ENCODE data around the gene SYT1.

Gene SYT1

DNA sequence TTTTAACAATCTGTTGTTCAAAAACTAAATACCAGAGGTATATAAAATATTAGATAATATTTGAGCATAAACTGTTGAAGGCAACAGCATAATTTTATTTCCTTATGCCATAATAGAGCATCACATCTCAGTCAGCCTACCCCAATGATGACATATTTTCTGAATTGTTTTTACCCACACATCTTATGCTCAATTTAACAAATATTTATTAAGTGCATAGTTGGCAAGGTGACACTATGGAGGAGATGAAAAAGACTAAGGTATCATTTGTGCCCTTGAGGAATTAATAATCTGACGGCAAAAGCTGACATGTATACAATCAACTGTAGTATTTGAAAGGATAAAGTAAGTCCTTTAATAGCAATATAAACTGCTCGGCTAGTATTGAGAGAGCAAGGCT lies 102.4 kb downstream of the SYT1 start:
- Histone ChIP-seq H4K20me1 (no peaks in the 10 kb centered on the region; a peak in 1 of 22 replicates), H3K36me3 (peaks cover 0 to 12% (median 0%) of the 10 kb centered on the region in 11 experiments; a peak in 4 of 22 replicates), H3K4me1 (no peaks in the 10 kb centered on the region), H3K4me2 (no peak overlapping the region), H3K9me3 (replicated peaks in 1 of 11) (no peaks in the 10 kb centered on the region), H3K9ac (no peak overlapping the region), H3K27me3 (no peaks in the 10 kb centered on the region), H3K27ac (no peak overlapping the region), H3K4me3 (no peak overlapping the region)
- TF ChIP-seq Cebpa-rat (IDR thresholded peaks at IDR 0.05), result no peak

DNA sequence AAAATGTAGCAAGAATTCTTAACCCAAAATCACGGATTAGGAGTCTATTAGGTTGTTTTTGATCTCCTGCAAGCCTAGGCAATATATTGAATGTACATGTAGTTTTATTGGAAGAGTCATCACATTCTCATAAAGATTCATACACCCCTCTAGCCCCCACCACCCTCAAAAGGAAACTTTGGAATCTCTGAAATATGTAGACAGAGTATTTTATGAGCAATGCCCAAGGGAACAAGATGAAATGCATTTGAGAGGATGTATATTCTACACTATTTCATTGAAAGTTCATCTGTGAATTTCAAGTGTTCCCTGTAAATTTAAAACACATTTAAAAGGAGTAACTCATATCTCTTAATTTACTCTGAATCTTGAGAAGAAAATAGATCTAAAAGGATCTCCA lies 103.7 kb downstream of the SYT1 start:
- Histone ChIP-seq H3K27ac (no peak overlapping the region), H3K4me3 (no peak overlapping the region), H3K9me3 (replicated peaks in 1 of 11) (no peaks in the 10 kb centered on the region), H3K4me1 (no peaks in the 10 kb centered on the region), H3K36me3 (peaks cover 0 to 6% (median 0%) of the 10 kb centered on the region in 11 experiments; a peak in 6 of 22 replicates), H3K27me3 (no peaks in the 10 kb centered on the region), H3K4me2 (no peak overlapping the region), H4K20me1 (no peaks in the 10 kb centered on the region; a peak in 1 of 22 replicates), H3K9ac (no peak overlapping the region)
- TF ChIP-seq Cebpa-rat (IDR thresholded peaks at IDR 0.05), result no peak

GRCh38 chr12:78970041-78970440 lies 105.5 kb downstream of the SYT1 start:
- Histone ChIP-seq H3K4me1 (no peaks in the 10 kb centered on the region), H3K4me3 (no peak overlapping the region), H3K27ac (no peak overlapping the region), H3K27me3 (no peaks in the 10 kb centered on the region), H3K4me2 (no peak overlapping the region), H4K20me1 (no peaks in the 10 kb centered on the region), H3K9ac (no peak overlapping the region), H3K9me3 (replicated peaks in 1 of 11) (no peaks in the 10 kb centered on the region), H3K36me3 (peaks cover 0 to 7% (median 0%) of the 10 kb centered on the region in 11 experiments; a peak in 5 of 22 replicates)
- no peak for TF ChIP-seq Cebpa-rat (IDR thresholded peaks at IDR 0.05)

DNA sequence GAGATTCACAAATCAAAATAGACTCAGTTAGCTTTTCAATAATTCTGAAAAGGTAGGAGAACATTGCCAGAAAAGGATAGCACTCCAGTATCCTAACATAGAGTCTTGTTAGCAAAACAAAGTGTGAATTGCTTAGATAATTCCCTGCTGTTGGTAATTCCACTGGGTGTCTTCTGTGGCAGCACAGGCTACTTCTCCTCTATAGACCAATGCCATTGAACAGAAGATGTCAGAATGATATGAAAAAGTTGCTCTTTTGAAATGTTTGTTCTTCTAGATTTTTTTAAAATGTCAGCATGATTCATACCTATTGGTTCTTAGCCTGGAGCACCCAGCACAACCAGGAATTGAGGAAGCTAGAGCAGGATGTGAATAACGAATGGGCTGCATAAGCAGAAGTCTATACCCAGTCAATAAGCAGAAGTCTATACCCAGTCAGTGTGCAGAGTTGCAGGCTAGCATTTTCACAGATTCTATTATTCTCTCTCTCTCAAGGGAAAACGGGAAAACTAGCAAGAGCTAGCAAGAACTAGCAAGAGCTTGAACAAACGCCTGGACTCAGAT lies 112.8 kb downstream of the SYT1 start:
- Histone ChIP-seq H3K36me3 (peaks cover 9 to 53% (median 40%) of the 10 kb centered on the region in 11 experiments; a peak in 21 of 22 replicates), H3K4me1 (peaks cover 0 to 24% (median 0%) of the 10 kb centered on the region in 10 experiments; a peak in 8 of 20 replicates), H3K9ac (no peak overlapping the region), H3K9me3 (replicated peaks in 1 of 11) (no peaks in the 10 kb centered on the region), H3K27ac (peak overlapping the region in 3 of 11 experiments; percentile 27 to 56 (median 28); a peak in 5 of 22 replicates), H3K27me3 (no peaks in the 10 kb centered on the region), H3K4me3 (no peak overlapping the region), H3K4me2 (peak overlapping the region in 4 of 11 experiments; percentile 42 to 66 (median 56); a peak in 9 of 22 replicates), H4K20me1 (no peaks in the 10 kb centered on the region)
- no peak for TF ChIP-seq Cebpa-rat (IDR thresholded peaks at IDR 0.05)

DNA sequence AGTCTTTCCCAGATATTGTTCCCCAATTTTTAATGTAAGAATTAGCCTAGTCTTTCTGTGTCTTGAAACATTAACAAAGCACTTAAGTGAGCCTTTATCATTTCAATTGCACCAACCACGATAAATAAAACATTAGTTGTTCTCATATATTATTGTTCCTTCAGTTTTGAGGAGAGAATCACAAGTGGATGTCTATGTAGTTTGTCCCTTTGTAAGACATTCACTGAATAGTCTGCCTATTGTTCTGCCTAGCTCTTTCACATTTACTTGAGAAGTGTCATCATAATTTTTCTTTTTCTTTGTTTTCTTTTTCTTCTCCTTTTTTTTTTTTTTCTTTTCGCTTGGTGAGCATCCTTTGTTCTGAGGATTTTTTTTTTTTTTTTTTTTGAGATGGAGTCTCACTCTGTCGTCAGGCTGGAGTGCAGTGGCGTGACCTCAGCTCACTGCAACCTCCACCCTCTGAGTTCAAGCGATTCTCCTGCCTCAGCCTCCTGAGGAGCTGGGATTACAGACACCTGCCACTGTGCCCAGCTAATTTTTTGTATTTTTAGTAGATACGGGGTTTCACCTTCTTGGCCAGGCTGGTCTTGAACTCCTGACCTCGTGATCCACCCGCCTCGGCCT lies 129.7 kb downstream of the SYT1 start:
- Histone ChIP-seq H3K4me2 (no peak overlapping the region), H4K20me1 (no peaks in the 10 kb centered on the region; a peak in 1 of 22 replicates), H3K27ac (no peak overlapping the region), H3K36me3 (peaks cover 8 to 85% (median 53%) of the 10 kb centered on the region in 11 experiments; a peak in 18 of 22 replicates), H3K9ac (no peak overlapping the region), H3K27me3 (no peaks in the 10 kb centered on the region), H3K4me3 (no peak overlapping the region), H3K4me1 (no peaks in the 10 kb centered on the region), H3K9me3 (replicated peaks in 1 of 11) (no peaks in the 10 kb centered on the region)
- TF ChIP-seq Cebpa-rat (IDR thresholded peaks at IDR 0.05), result no peak

- Histone ChIP-seq H3K36me3 (peaks cover 10 to 63% (median 34%) of the 10 kb centered on the region in 11 experiments; a peak in 17 of 22 replicates), H3K4me2 (no peak overlapping the region), H3K9me3 (replicated peaks in 1 of 11) (no peaks in the 10 kb centered on the region), H3K27ac (no peak overlapping the region), H3K9ac (no peak overlapping the region), H3K4me1 (peaks cover 0 to 2% (median 0%) of the 10 kb centered on the region in 10 experiments; a peak in 1 of 20 replicates), H4K20me1 (no peaks in the 10 kb centered on the region), H3K4me3 (no peak overlapping the region), H3K27me3 (no peaks in the 10 kb centered on the region)
- TF ChIP-seq Cebpa-rat (IDR thresholded peaks at IDR 0.05), result no peak
Observed at GRCh38 chr12:79000501-79000900, 135.9 kb downstream of the SYT1 start.

DNA sequence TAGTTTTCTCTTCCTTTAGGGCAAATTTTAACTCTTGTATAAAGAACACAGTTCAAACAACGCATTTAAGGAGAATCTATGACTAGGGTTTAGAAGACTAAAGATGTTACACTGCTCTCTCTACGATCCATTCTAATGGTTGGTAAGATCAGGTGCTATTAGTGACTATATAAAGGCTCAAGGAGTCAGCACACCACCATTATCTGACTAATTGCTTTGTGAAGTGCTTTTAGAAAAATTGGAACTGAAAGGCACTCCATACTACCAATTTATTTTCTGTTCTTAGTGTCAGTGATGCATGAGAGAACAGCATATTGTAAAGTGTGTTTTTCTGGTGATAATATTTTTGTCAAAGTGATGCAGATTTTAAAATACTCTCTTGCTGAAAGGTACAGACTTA lies 136.8 kb downstream of the SYT1 start:
- Histone ChIP-seq H3K4me3 (no peak overlapping the region), H3K4me2 (no peak overlapping the region), H4K20me1 (no peaks in the 10 kb centered on the region), H3K9me3 (replicated peaks in 1 of 11) (no peaks in the 10 kb centered on the region), H3K36me3 (peaks cover 6 to 54% (median 26%) of the 10 kb centered on the region in 11 experiments; a peak in 17 of 22 replicates), H3K27me3 (no peaks in the 10 kb centered on the region), H3K27ac (no peak overlapping the region), H3K4me1 (peaks cover 0 to 9% (median 3%) of the 10 kb centered on the region in 10 experiments; a peak in 6 of 20 replicates), H3K9ac (no peak overlapping the region)
- no peak for TF ChIP-seq Cebpa-rat (IDR thresholded peaks at IDR 0.05)

GRCh38 chr12:79006306-79006705 lies 141.7 kb downstream of the SYT1 start:
- Histone ChIP-seq H3K36me3 (peaks cover 0 to 43% (median 4%) of the 10 kb centered on the region in 11 experiments; a peak in 13 of 22 replicates), H4K20me1 (no peaks in the 10 kb centered on the region), H3K9ac (no peak overlapping the region), H3K4me1 (peaks cover 0 to 12% (median 7%) of the 10 kb centered on the region in 10 experiments; a peak in 8 of 20 replicates), H3K4me3 (no peak overlapping the region), H3K4me2 (peak overlapping the region in 1 of 11 experiments; percentile 3; a peak in 1 of 22 replicates), H3K9me3 (replicated peaks in 1 of 11) (no peaks in the 10 kb centered on the region), H3K27me3 (no peaks in the 10 kb centered on the region), H3K27ac (peak overlapping the region in 1 of 11 experiments; percentile 37; a peak in 1 of 22 replicates)
- TF ChIP-seq Cebpa-rat (IDR thresholded peaks at IDR 0.05), result no peak

- Histone ChIP-seq H3K4me3 (no peak overlapping the region), H3K4me2 (no peak overlapping the region), H4K20me1 (no peaks in the 10 kb centered on the region), H3K9me3 (replicated peaks in 1 of 11) (peaks cover 0 to 11% (median under 1%) of the 10 kb centered on the region in 11 experiments; a peak in 6 of 22 replicates), H3K4me1 (peaks cover 9 to 27% (median 19%) of the 10 kb centered on the region in 10 experiments; a peak in 17 of 20 replicates), H3K27me3 (no peaks in the 10 kb centered on the region), H3K27ac (no peak overlapping the region), H3K36me3 (peaks cover 0 to 42% (median 15%) of the 10 kb centered on the region in 11 experiments; a peak in 15 of 22 replicates), H3K9ac (no peak overlapping the region)
- TF ChIP-seq Cebpa-rat (IDR thresholded peaks at IDR 0.05), result no peak
Observed at GRCh38 chr12:79008591-79008990, 144.0 kb downstream of the SYT1 start.
